Panc1 (cell line): ENCODE data around the gene PROX2.

Source experiments
- POLR2AphosphoS5 ChIP-seq: IDR thresholded peaks from 2 replicates; pipeline ENCODE4 v1.6.1; 2012; ENCODE audit warnings: mild to moderate bottlenecking, low read depth, low read length, moderate library complexity
- REST ChIP-seq, 2 experiments: IDR thresholded peaks; 2 replicates each; pipeline ENCODE4 v1.6.1; 2011 to 2012; ENCODE audit warnings: low read depth in 2 of 2, control low read depth in 1 of 2, low read length in 1 of 2, mild to moderate bottlenecking in 1 of 2, moderate library complexity in 1 of 2; ENCODE audit not compliant: insufficient read depth in 1 of 2
- TCF7L2 ChIP-seq: IDR thresholded peaks from 2 replicates; pipeline ENCODE4 v1.6.1; 2011; ENCODE audit warnings: mild to moderate bottlenecking, low read depth, low read length, inconsistent platforms
- TF ChIP-seq, protein P1 (sequence below): fragments of 450-650 bp; IDR thresholded peaks from 2 replicates; pipeline ENCODE4 v1.5.1; 2017; ENCODE audit warnings: mild to moderate bottlenecking

GRCh38 chr14:74852922-74853530 is 22.9 kb downstream of the PROX2 start:
- TF ChIP-seq, protein P1, sequence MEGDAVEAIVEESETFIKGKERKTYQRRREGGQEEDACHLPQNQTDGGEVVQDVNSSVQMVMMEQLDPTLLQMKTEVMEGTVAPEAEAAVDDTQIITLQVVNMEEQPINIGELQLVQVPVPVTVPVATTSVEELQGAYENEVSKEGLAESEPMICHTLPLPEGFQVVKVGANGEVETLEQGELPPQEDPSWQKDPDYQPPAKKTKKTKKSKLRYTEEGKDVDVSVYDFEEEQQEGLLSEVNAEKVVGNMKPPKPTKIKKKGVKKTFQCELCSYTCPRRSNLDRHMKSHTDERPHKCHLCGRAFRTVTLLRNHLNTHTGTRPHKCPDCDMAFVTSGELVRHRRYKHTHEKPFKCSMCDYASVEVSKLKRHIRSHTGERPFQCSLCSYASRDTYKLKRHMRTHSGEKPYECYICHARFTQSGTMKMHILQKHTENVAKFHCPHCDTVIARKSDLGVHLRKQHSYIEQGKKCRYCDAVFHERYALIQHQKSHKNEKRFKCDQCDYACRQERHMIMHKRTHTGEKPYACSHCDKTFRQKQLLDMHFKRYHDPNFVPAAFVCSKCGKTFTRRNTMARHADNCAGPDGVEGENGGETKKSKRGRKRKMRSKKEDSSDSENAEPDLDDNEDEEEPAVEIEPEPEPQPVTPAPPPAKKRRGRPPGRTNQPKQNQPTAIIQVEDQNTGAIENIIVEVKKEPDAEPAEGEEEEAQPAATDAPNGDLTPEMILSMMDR, result no peak
- no peak for TF ChIP-seq POLR2AphosphoS5
- no peak for TF ChIP-seq REST (IDR thresholded peaks at IDR 0.05; ENCODE audit: insufficient read depth in 1 of 2, low read depth in 2 of 2, low read length in 1 of 2)
- TF ChIP-seq TCF7L2, result no peak
